Ovary (tissue), 9 donors: ENCODE measurements around the gene DIAPH1. TPM values are rescaled to one million over a fixed set of nuclear protein-coding genes. Genes with fewer than 3 reads are reported as not detected.

Experiments
- DNase-seq, 5 donors: peaks; one replicate each; pipeline ENCODE4 v3.0.0-alpha.2; 2019 to 2020
- H3K27ac ChIP-seq, 2 donors: fragments of 200-600 bp; one replicate each; pipeline versions ENCODE4 v1.5.1 to v1.8.0; 2019 to 2022
- H3K27me3 ChIP-seq: fragments of 200-600 bp; one replicate; pipeline ENCODE4 v1.8.0; 2022
- H3K36me3 ChIP-seq: fragments of 200-600 bp; sonication (generic); one replicate; pipeline ENCODE4 v1.5.1; 2019
- H3K4me1 ChIP-seq: one replicate; pipeline ENCODE4 v1.8.1; 2013; ENCODE audit warnings: mild to moderate bottlenecking, moderate library complexity; ENCODE audit not compliant: insufficient read depth
- H3K4me3 ChIP-seq: fragments of 200-600 bp; sonication (generic); one replicate; pipeline ENCODE4 v1.5.1; 2017
- H3K9me3 ChIP-seq, 2 donors: fragments of 200-600 bp in 1 of 2; sonication (generic) in 1 of 2; one replicate each; pipeline versions ENCODE4 v1.5.1 to v1.8.1; 2013 to 2019; ENCODE audit warnings: mild to moderate bottlenecking in 1 of 2, moderate library complexity in 1 of 2
- CTCF ChIP-seq, 3 donors: fragments of 450-650 bp in 2 of 3; fragments of 200-600 bp in 1 of 3; IDR thresholded peaks; one replicate each; pipeline versions ENCODE4 v1.5.1 to v1.8.0; 2016 to 2022; ENCODE audit warnings: antibody characterized with exemption in 3 of 3, mild to moderate bottlenecking in 1 of 3
- EP300 ChIP-seq: sonication (generic); formaldehyde crosslinking; IDR thresholded peaks from one replicate; pipeline ENCODE4 v1.6.1; 2017; ENCODE audit warnings: antibody characterized with exemption
- POLR2A ChIP-seq: fragments of 450-650 bp; IDR thresholded peaks from one replicate; pipeline ENCODE4 v1.6.1; 2017; ENCODE audit warnings: antibody characterized with exemption, mild to moderate bottlenecking, moderate library complexity
- WGBS, 3 donors: extraction: QIAGEN DNeasy Blood & Tissue Kit in 1 of 3; methylation state at CpG; one replicate each; pipeline versions ENCODE4 v1.1.5 to v1.1.7; 2013 to 2017; 5-methylcytosine and 5-hydroxymethylcytosine counted together
- intact Hi-C, 4 donors: fragments of 100-400 bp; cut with DNase I; formaldehyde crosslinking; loops; one replicate each; pipeline versions ENCODE4 v1.11.0 to v1.15.1; 2022 to 2023
- polyA plus RNA-seq, 2 donors: library from polyadenylated mRNA; stranded (reverse); fragments of 200-250 nt in 1 of 2; fragments of 350-450 nt in 1 of 2; fragmentation: Illumina TruSeq in 1 of 2; extraction: RNeasy Lipid Tissue Mini Kit (QIAGEN cat#74804) in 1 of 2; gene quantifications; one replicate each; pipeline ENCODE4 v1.2.3, GENCODE V29; 2013 to 2014
- total RNA-seq, 7 donors: library from RNA; depleted of rRNA in 2 of 7; stranded (reverse); fragments of >200 nt in 2 of 7; fragmentation: NEBNext Ultra II Directional in 3 of 7; extraction: Animal tissue kit (Norgen Biotek cat#: 25700) in 3 of 7; gene quantifications; one replicate each; pipeline versions ENCODE4 v1.1.0 to v1.2.4, GENCODE V29; 2016 to 2023
- donor health status: DM: no; HTN: no; CAD: no; lungs with moderate emphysema.
- donor health status: DM: no; HTN: no; CAD: no.
- donor health status: Bipolar disorder and iron deficiency.
- donor health status: DM: yes; HTN: yes; CAD: no.
- donor health status: DM: no; HTN: no; CAD: no.
- donor health status: DM: yes; HTN: yes; CAD: no.

DIAPH1 gene
- total and polyA plus RNA-seq, 9 donors: 21.2 to 51.0 (median 44.0) TPM

- Histone ChIP-seq H3K4me3 (no peak within 1 kb of the TSS), H3K27ac (no peak within 1 kb of the TSS), H3K27me3 (no peaks in the 10 kb centered on the region), H3K9me3 (no peaks in the 10 kb centered on the region), H3K36me3 (no peaks in the 10 kb centered on the region), H3K4me1 (peaks cover 3% of the 10 kb centered on the region)
- WGBS, 3 donors: 56 to 77% (median 72%) methylated on average over 14 of the region's 14 CpGs
- TF ChIP-seq EP300 (no peak), POLR2A (no peak), CTCF (IDR thresholded peaks at IDR 0.05) (no peak)
- intact Hi-C loops: no loop called here
- no peak for DNase-seq
Observed at GRCh38 chr5:141488591-141489561, 129.9 kb downstream of the DIAPH1 start, which contains the start of gene PCDHGC5. TSS of gene PCDHGC5 (plus strand) at chr5:141489081. CDS start at chr5:141489241, 160 bp downstream.

DNA sequence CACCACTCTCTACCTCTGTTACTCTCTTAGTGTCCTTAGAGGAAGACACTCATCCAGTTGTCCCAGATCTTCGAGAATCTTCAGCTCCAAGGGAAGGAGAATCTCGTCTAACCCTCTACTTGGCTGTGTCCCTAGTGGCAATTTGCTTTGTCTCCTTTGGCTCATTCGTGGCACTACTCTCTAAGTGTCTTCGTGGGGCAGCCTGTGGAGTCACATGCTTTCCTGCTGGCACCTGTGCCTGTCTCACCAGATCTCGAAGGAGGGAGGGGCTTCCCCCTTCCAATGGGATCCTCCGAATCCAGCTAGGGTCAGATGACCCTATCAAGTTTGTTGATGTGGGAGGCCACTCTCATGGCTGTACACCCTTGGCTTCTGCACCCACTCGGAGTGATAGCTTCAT, 131.7 kb downstream of the DIAPH1 start:
- H3K27ac ChIP-seq: no peak overlapping the region
- H3K36me3 ChIP-seq: no peaks in the 10 kb centered on the region
- no peak for DNase-seq
- TF ChIP-seq EP300: no peak
- no peak for TF ChIP-seq POLR2A
- TF ChIP-seq CTCF (IDR thresholded peaks at IDR 0.05): no peak
- WGBS, 3 donors: 89 to 92% (median 91%) methylated on average over 7 of the region's 7 CpGs
- no peak overlapping the region for H3K4me3 ChIP-seq
- intact Hi-C loops: no loop called here
- H3K9me3 ChIP-seq: no peaks in the 10 kb centered on the region
- H3K4me1 ChIP-seq: no peaks in the 10 kb centered on the region
- no peaks in the 10 kb centered on the region for H3K27me3 ChIP-seq

GRCh38 chr5:141486091-141486490, 132.7 kb downstream of the DIAPH1 start:
- no peak overlapping the region for H3K4me3 ChIP-seq
- no peak for DNase-seq
- intact Hi-C loops: no loop called here
- H3K4me1 ChIP-seq: no peaks in the 10 kb centered on the region
- 92 to 94% (median 93%) methylated on average over 9 of the region's 9 CpGs for WGBS, 3 donors
- no peak overlapping the region for H3K27ac ChIP-seq
- no peaks in the 10 kb centered on the region for H3K36me3 ChIP-seq
- no peaks in the 10 kb centered on the region for H3K27me3 ChIP-seq
- TF ChIP-seq CTCF (IDR thresholded peaks at IDR 0.05) (no peak), POLR2A (no peak), EP300 (no peak)
- no peaks in the 10 kb centered on the region for H3K9me3 ChIP-seq

GRCh38 chr5:141485321-141486055, 133.3 kb downstream of the DIAPH1 start:
- intact Hi-C loops: no loop called here
- peak overlapping the region; percentile 34 for H3K4me3 ChIP-seq
- no peaks in the 10 kb centered on the region for H3K36me3 ChIP-seq
- no peak overlapping the region for H3K27ac ChIP-seq
- 58 to 71% (median 58%) methylated on average over 38 of the region's 38 CpGs for WGBS, 3 donors
- no peaks in the 10 kb centered on the region for H3K9me3 ChIP-seq
- DNase-seq: peak in 2 of 5 donors; percentile 24 to 34
- H3K4me1 ChIP-seq: no peaks in the 10 kb centered on the region
- TF ChIP-seq EP300 (no peak), POLR2A (no peak), CTCF (IDR thresholded peaks at IDR 0.05) (no peak)
- H3K27me3 ChIP-seq: no peaks in the 10 kb centered on the region
